Forelimb muscle (tissue), 1 donor: ENCODE data around the gene UTP11. TPM values are rescaled to one million over a fixed set of nuclear protein-coding genes. Genes with fewer than 3 reads are reported as not detected.
"Not testable (repeated sequence)": the region's sequence is repeated elsewhere in the genome, so short reads cannot be mapped to it uniquely, and the experiment has no call there.

Experiments
- DNase-seq: peaks from one replicate; pipeline ENCODE4 v3.0.0-alpha.2; 2013; ENCODE audit warnings: low read depth
- polyA plus RNA-seq: library from polyadenylated mRNA; unstranded; fragments of 120-200 nt; gene quantifications from one replicate; pipeline ENCODE4 v1.2.1, GENCODE V29; 2013; ENCODE audit not compliant: insufficient read length

The UTP11 gene
- 111 TPM for polyA plus RNA-seq

GRCh38 chr1:38012363-38013226, at the start of gene UTP11:
Gene UTP11, plus strand, starts transcription at chr1:38012734. Its CDS starts 69 bp downstream, at chr1:38012803.
- peak; percentile 98 for DNase-seq

- DNase-seq = not testable (repeated sequence)
Measured at GRCh38 chr1:37964106-37964505, 48.4 kb upstream of the UTP11 start.

- no peak for DNase-seq
Measured at GRCh38 chr1:37965301-37965700, 47.2 kb upstream of the UTP11 start.

GRCh38 chr1:37973684-37974083, 38.9 kb upstream of the UTP11 start:
- not testable (repeated sequence) for DNase-seq

- DNase-seq = no peak
Measured at GRCh38 chr1:37974567-37974966, 38.0 kb upstream of the UTP11 start.

- not testable (repeated sequence) for DNase-seq
Measured at GRCh38 chr1:37975083-37975482, 37.5 kb upstream of the UTP11 start.

GRCh38 chr1:37978541-37978940, 34.0 kb upstream of the UTP11 start:
- DNase-seq = no peak

GRCh38 chr1:37983546-37983945, 29.0 kb upstream of the UTP11 start:
- DNase-seq = no peak

GRCh38 chr1:37987679-37988078, 24.9 kb upstream of the UTP11 start:
- DNase-seq = no peak

GRCh38 chr1:37989361-37989930, 23.1 kb upstream of the UTP11 start:
- DNase-seq = no peak

- DNase-seq = no peak
Measured at GRCh38 chr1:37994886-37995566, 17.5 kb upstream of the UTP11 start.

GRCh38 chr1:37995751-37996345, 16.7 kb upstream of the UTP11 start:
- DNase-seq = peak; percentile 88

- DNase-seq = no peak
Measured at GRCh38 chr1:37997256-37998088, 15.1 kb upstream of the UTP11 start.

- DNase-seq = no peak
Measured at GRCh38 chr1:37998089-37998808, 14.3 kb upstream of the UTP11 start.

GRCh38 chr1:37998913-37999429, 13.6 kb upstream of the UTP11 start:
- no peak for DNase-seq

GRCh38 chr1:37999430-38000232, 12.9 kb upstream of the UTP11 start:
- DNase-seq = no peak

- no peak for DNase-seq
Measured at GRCh38 chr1:38000233-38000528, 12.4 kb upstream of the UTP11 start.

GRCh38 chr1:38000529-38001455, 11.7 kb upstream of the UTP11 start:
- no peak for DNase-seq
